Naive thymus-derived CD4-positive, alpha-beta T cell (primary cell): ENCODE measurements around the gene PARD3B. TPM values are rescaled to one million over a fixed set of nuclear protein-coding genes. Genes with fewer than 3 reads are reported as not detected.

ENCODE experiments used
- ATAC-seq: fragments of 150-1000 bp; cut with Tn5 transposase; 2 replicates; pipeline ENCODE4 v1.10.0; 2021; ENCODE audit warnings: mild to moderate bottlenecking, moderate library complexity
- CTCF ChIA-PET: fragments of 350-600 bp; sonication (Branson Sonifier 250); formaldehyde crosslinking; loops from one replicate; lab custom pipeline; 2021; ENCODE audit warnings: antibody characterized with exemption; lab: Charles Lee
- POLR2A ChIA-PET: fragments of 350-600 bp; sonication (Branson Sonifier 250); formaldehyde crosslinking; loops from one replicate; lab custom pipeline; 2021; ENCODE audit warnings: antibody characterized with exemption, inconsistent platforms; lab: Charles Lee
- DNase-seq, 9 donors: peaks; one replicate each; pipeline versions ENCODE4 v3.0.0 to v3.0.0-alpha.2; 2020 to 2022; ENCODE audit warnings: mixed read lengths in 1 of 9
- H3K27ac ChIP-seq: one replicate; pipeline ENCODE4 v1.7.0; 2013; ENCODE audit warnings: mild to moderate bottlenecking, low read depth, low read length, moderate library complexity
- H3K27me3 ChIP-seq, 2 donors: one replicate each; pipeline ENCODE4 v1.7.0; 2013; ENCODE audit warnings: low read length in 2 of 2, mild to moderate bottlenecking in 2 of 2, moderate library complexity in 2 of 2; ENCODE audit not compliant: control insufficient read depth in 2 of 2, insufficient read depth in 2 of 2
- H3K36me3 ChIP-seq, 3 experiments: 1 replicate in 2 of 3; 2 replicates in 1 of 3; pipeline ENCODE4 v1.7.0; 2013; ENCODE audit warnings: low read length in 3 of 3, mild to moderate bottlenecking in 3 of 3, moderate library complexity in 1 of 3; ENCODE audit not compliant: insufficient read depth in 3 of 3, control insufficient read depth in 2 of 3
- H3K4me1 ChIP-seq, 2 donors: one replicate each; pipeline ENCODE4 v1.7.0; 2013; ENCODE audit warnings: low read length in 2 of 2, mild to moderate bottlenecking in 2 of 2, moderate library complexity in 1 of 2; ENCODE audit not compliant: control insufficient read depth in 2 of 2, insufficient read depth in 2 of 2
- H3K4me3 ChIP-seq: 2 replicates; pipeline ENCODE4 v1.7.0; 2013; ENCODE audit warnings: mild to moderate bottlenecking, low read length
- H3K9me3 ChIP-seq, 3 experiments: 1 replicate in 2 of 3; 2 replicates in 1 of 3; pipeline ENCODE4 v1.7.0; 2013; ENCODE audit warnings: low read length in 3 of 3; ENCODE audit not compliant: control insufficient read depth in 2 of 3
- H3K27ac Mint-ChIP-seq, 9 donors: one replicate each; pipeline ENCODE4 v1.8.0; 2020 to 2022; ENCODE audit warnings: mixed read lengths in 9 of 9, mild to moderate bottlenecking in 8 of 9, moderate library complexity in 5 of 9, inconsistent platforms in 2 of 9
- H3K27me3 Mint-ChIP-seq, 5 donors: one replicate each; pipeline ENCODE4 v1.8.0; 2021 to 2022; ENCODE audit warnings: mixed read lengths in 5 of 5, mild to moderate bottlenecking in 1 of 5
- H3K36me3 Mint-ChIP-seq, 5 donors: one replicate each; pipeline ENCODE4 v1.8.0; 2020 to 2022; ENCODE audit warnings: mixed read lengths in 5 of 5, mild to moderate bottlenecking in 3 of 5, inconsistent platforms in 1 of 5
- H3K4me1 Mint-ChIP-seq, 7 donors: one replicate each; pipeline ENCODE4 v1.8.0; 2020 to 2022; ENCODE audit warnings: mixed read lengths in 7 of 7, mild to moderate bottlenecking in 3 of 7, inconsistent platforms in 1 of 7
- H3K4me3 Mint-ChIP-seq, 10 donors: one replicate each; pipeline ENCODE4 v1.8.0; 2020 to 2022; ENCODE audit warnings: mild to moderate bottlenecking in 10 of 10, mixed read lengths in 10 of 10, moderate library complexity in 6 of 10, inconsistent platforms in 2 of 10
- H3K9me3 Mint-ChIP-seq, 11 donors: one replicate each; pipeline ENCODE4 v1.8.0; 2020 to 2022; ENCODE audit warnings: mixed read lengths in 11 of 11, mild to moderate bottlenecking in 4 of 11, inconsistent platforms in 1 of 11, moderate library complexity in 1 of 11
- intact Hi-C, 2 donors: fragments of 100-400 bp; cut with micrococcal nuclease; formaldehyde crosslinking; loops; one replicate each; pipeline ENCODE4 v1.15.1; 2023
- polyA plus RNA-seq, 2 donors: library from polyadenylated mRNA; unstranded; fragments of 300-500 nt; fragmentation: Illumina TruSeq; gene quantifications; one replicate each; pipeline ENCODE4 v1.2.3, GENCODE V29; 2021
- total RNA-seq, 6 experiments: library from RNA in 5 of 6; stranded (reverse) in 5 of 6; gene quantifications; 1 replicate in 5 of 6; 2 replicates in 1 of 6; pipeline ENCODE4 v1.2.3 and lab custom pipeline; 2021 to 2026

PARD3B gene
- total and polyA plus RNA-seq, 7 experiments from 2014 or later: 0.22 to 4.0 (median 0.87) TPM

DNA sequence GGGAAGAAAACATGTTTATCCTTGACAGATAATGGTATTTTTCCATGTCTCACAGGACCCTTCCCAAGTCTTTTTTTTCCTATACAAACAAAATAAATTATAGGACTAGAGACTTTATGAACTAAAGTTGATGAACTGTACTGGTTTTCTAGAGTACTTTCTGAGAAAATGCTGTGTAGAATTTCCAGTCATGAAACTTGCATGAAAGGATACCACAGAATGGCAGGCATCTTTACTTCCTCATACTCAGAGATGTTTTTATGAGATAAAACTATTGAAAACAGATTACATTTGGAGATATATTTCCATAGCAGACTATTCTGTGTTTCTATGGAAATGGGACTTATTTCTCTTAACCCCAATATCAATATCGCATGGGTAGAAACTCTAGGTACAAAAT lies 403.5 kb downstream of the PARD3B start:
- H3K9me3 ChIP-seq: peaks cover 0 to 15% (median 7%) of the 10 kb centered on the region in 3 experiments
- H3K27me3 ChIP-seq: no peaks in the 10 kb centered on the region
- peaks cover 35 to 86% (median 73%) of the 10 kb centered on the region in 7 donors for H3K4me1 Mint-ChIP-seq
- H3K36me3 Mint-ChIP-seq: peaks cover 11 to 64% (median 19%) of the 10 kb centered on the region in 5 donors
- POLR2A ChIA-PET: interaction anchor here (0.7 to 2.1 kb wide), 7 partner anchors 8 to 22 kb away, joined by 3 to 7 read pairs (median 5); no protein-coding TSS in a partner anchor
- peak in 4 of 9 donors; percentile 13 to 42 (median 24) for DNase-seq
- CTCF ChIA-PET: interaction anchor here (0.8 kb wide), 1 partner anchor 183 kb away, joined by 3 read pairs; no protein-coding TSS in a partner anchor
- H3K4me3 Mint-ChIP-seq: peak overlapping the region in 9 of 10 donors; percentile 63 to 83 (median 76)
- H3K4me1 ChIP-seq: peaks cover 6 to 47% of the 10 kb centered on the region in 2 donors
- H3K27me3 Mint-ChIP-seq: no peaks in the 10 kb centered on the region
- no peaks in the 10 kb centered on the region for H3K36me3 ChIP-seq
- H3K4me3 ChIP-seq: no peak overlapping the region
- peak; percentile 48 for ATAC-seq
- peak overlapping the region; percentile 54 to 94 (median 84) for H3K27ac Mint-ChIP-seq
- H3K9me3 Mint-ChIP-seq: peaks cover 11 to 42% (median 25%) of the 10 kb centered on the region in 11 donors
- peak overlapping the region; percentile 9 for H3K27ac ChIP-seq
- intact Hi-C loops: loop anchor here (1.0 to 5.0 kb wide), 8 partner anchors 9 to 1080 kb away; no protein-coding TSS in a partner anchor

DNA sequence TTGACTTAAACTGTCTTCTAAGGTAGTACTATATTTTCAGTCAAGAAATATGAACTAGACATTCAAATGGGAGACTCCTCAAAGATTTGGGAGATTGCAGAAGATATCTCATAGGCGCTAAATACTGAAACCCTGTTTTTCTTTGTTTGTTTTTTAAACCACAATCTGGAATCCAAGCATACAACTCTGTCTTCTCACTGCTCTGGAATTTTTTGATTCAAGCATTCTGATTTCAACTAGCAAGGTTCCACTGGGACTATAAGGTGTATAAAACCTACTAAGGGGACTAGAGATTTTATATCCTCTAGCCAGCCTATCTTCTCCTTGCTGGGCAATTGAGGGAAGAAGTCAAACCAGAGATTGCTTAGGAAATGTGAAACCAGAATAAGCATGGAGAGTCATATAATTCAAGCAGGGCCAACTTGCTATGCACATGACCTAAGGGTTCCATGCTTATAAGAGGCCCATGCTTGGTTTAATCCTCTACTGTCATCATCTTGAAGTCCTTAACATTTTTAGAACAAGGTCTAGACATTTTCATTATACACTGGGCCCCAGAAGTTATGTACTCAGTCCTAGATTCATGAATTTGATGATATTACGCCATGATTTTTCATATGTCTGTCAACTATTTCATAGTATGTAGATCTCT lies 405.5 kb downstream of the PARD3B start:
- H3K27me3 Mint-ChIP-seq: no peaks in the 10 kb centered on the region
- no peaks in the 10 kb centered on the region for H3K9me3 ChIP-seq
- H3K36me3 Mint-ChIP-seq: peaks cover 0 to 55% (median 9%) of the 10 kb centered on the region in 5 donors
- ATAC-seq: no peak
- H3K4me1 ChIP-seq: peaks cover 6 to 37% of the 10 kb centered on the region in 2 donors
- no peak overlapping the region for H3K4me3 ChIP-seq
- H3K4me3 Mint-ChIP-seq: peak overlapping the region in 1 of 10 donors; percentile 24
- no peak overlapping the region for H3K27ac ChIP-seq
- H3K36me3 ChIP-seq: no peaks in the 10 kb centered on the region
- no peak for DNase-seq
- ChIA-PET CTCF (no interaction called here), POLR2A (no interaction called here)
- no peaks in the 10 kb centered on the region for H3K27me3 ChIP-seq
- intact Hi-C loops: no loop called here
- H3K27ac Mint-ChIP-seq: peak overlapping the region in 7 of 9 donors; percentile 27 to 84 (median 73)
- peaks cover 30 to 76% (median 64%) of the 10 kb centered on the region in 7 donors for H3K4me1 Mint-ChIP-seq
- peaks cover 0 to 33% (median 10%) of the 10 kb centered on the region in 11 donors for H3K9me3 Mint-ChIP-seq

DNA sequence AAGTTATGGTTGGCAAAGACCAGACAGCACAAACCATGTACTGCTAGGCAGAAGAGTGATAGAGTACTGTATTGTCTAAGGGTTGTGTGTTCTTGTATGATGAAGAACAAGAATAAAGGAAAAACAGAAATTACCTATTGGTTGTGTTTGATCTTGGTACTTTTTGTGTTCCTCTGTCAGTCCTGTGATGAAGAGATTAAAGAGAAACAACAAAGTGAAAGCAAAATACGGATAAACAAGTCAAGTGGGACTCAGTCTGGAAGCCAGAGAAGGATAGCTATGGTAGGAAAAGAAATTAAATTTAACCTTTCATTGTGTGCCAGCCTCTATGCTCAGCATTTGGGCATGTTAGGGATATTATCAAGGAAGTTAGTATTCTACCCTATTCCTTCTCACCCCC lies 413.1 kb downstream of the PARD3B start:
- Mint-ChIP-seq H3K9me3 (peaks cover 0 to 21% (median 8%) of the 10 kb centered on the region in 11 donors), H3K27ac (peak overlapping the region in 8 of 9 donors; percentile 37 to 91 (median 70)), H3K4me1 (peaks cover 17 to 76% (median 57%) of the 10 kb centered on the region in 7 donors), H3K36me3 (peaks cover 1 to 52% (median 8%) of the 10 kb centered on the region in 5 donors), H3K4me3 (peak overlapping the region in 9 of 10 donors; percentile 18 to 80 (median 64)), H3K27me3 (no peaks in the 10 kb centered on the region)
- DNase-seq (peak in 4 of 9 donors; percentile 12 to 34 (median 22)), ATAC-seq (peak; percentile 38)
- Histone ChIP-seq H3K27me3 (no peaks in the 10 kb centered on the region), H3K27ac (no peak overlapping the region), H3K36me3 (no peaks in the 10 kb centered on the region), H3K4me3 (no peak overlapping the region), H3K4me1 (peaks cover 0 to 18% of the 10 kb centered on the region in 2 donors), H3K9me3 (no peaks in the 10 kb centered on the region)
- ChIA-PET CTCF (no interaction called here), POLR2A (interaction anchor here (0.7 to 1.6 kb wide), 2 partner anchors 9 to 12 kb away, joined by 3 to 5 read pairs; no protein-coding TSS in a partner anchor)
- intact Hi-C loops: loop anchor here in 1 of 2 donors (1.0 kb wide), 1 partner anchor 9 kb away; no protein-coding TSS in a partner anchor

DNA sequence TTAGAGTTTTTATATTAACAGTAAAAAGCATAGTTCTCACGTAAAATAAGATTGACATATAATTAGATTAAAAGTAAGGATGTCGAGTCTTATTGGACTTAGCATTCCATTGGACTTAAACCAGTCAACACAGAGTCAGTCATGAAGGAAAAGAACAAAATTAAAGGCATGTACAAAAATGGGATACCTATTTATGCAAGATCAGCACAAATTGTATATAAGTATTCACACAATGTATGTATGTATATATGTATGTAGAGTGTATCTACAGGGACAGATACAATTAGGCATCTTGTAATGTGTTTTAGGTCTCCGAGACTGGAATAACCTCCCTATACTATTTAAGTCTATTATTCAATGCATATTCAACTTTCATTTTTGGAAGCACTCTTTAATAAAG lies 419.1 kb downstream of the PARD3B start:
- intact Hi-C loops: no loop called here

DNA sequence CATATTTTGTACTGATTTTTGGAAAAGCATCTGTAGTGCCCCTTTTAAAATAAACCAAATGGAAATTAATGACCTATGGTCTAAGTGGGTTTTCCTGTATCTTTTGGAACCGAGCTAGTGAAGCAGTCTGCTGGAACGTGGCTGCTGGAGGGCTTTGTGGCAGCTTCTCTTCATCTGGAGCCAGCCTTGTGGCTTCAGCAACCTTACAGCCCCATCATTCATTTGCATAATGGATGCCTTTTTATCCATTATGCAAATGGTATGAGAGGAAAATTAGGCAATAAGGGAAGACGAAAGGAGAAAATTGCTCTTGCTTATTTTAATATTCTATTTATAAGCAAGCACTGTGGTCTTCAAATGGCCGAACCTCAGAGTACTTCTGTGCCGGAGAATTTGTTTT lies 421.0 kb downstream of the PARD3B start:
- peak overlapping the region; percentile 62 to 100 (median 98) for H3K27ac Mint-ChIP-seq
- POLR2A ChIA-PET: interaction anchor here (0.6 to 4.3 kb wide), 12 partner anchors 8 to 164 kb away, joined by 3 to 31 read pairs (median 6); no protein-coding TSS in a partner anchor
- H3K9me3 Mint-ChIP-seq: peaks cover 0 to 19% (median 2%) of the 10 kb centered on the region in 11 donors
- H3K27ac ChIP-seq: peak overlapping the region; percentile 2
- CTCF ChIA-PET: interaction anchor here (0.7 to 2.1 kb wide), 6 partner anchors 20 to 1549 kb away, joined by 3 to 8 read pairs (median 4); no protein-coding TSS in a partner anchor
- ATAC-seq: no peak
- no peaks in the 10 kb centered on the region for H3K9me3 ChIP-seq
- DNase-seq: no peak
- H3K4me3 Mint-ChIP-seq: peak overlapping the region in 4 of 10 donors; percentile 29 to 85 (median 38)
- no peaks in the 10 kb centered on the region for H3K27me3 ChIP-seq
- H3K4me3 ChIP-seq: no peak overlapping the region
- no peaks in the 10 kb centered on the region for H3K27me3 Mint-ChIP-seq
- no peaks in the 10 kb centered on the region for H3K36me3 ChIP-seq
- peaks cover 36 to 83% (median 72%) of the 10 kb centered on the region in 7 donors for H3K4me1 Mint-ChIP-seq
- peaks cover 0 to 50% (median 1%) of the 10 kb centered on the region in 5 donors for H3K36me3 Mint-ChIP-seq
- intact Hi-C loops: loop anchor here (2.0 to 5.0 kb wide), 8 partner anchors 17 to 716 kb away; partner anchors contain the start of gene NRP2 (in 1 of the 2)
- H3K4me1 ChIP-seq: peaks cover 19 to 58% of the 10 kb centered on the region in 2 donors

More for the DNA sequence above, 419.1 kb downstream of the PARD3B start:
- peaks cover 0 to 47% (median 8%) of the 10 kb centered on the region in 5 donors for H3K36me3 Mint-ChIP-seq
- peaks cover 28 to 79% (median 62%) of the 10 kb centered on the region in 7 donors for H3K4me1 Mint-ChIP-seq
- no peaks in the 10 kb centered on the region for H3K36me3 ChIP-seq
- no peak overlapping the region for H3K27ac ChIP-seq
- peak overlapping the region in 3 of 9 donors; percentile 72 to 99 (median 81) for H3K27ac Mint-ChIP-seq
- H3K4me3 ChIP-seq: no peak overlapping the region
- DNase-seq: no peak
- no peak overlapping the region for H3K4me3 Mint-ChIP-seq
- no peaks in the 10 kb centered on the region for H3K9me3 ChIP-seq
- H3K27me3 Mint-ChIP-seq: no peaks in the 10 kb centered on the region
- peaks cover 19 to 40% of the 10 kb centered on the region in 2 donors for H3K4me1 ChIP-seq
- CTCF ChIA-PET: interaction anchor here (0.6 to 0.9 kb wide), 2 partner anchors 52 to 93 kb away, joined by 3 to 4 read pairs; no protein-coding TSS in a partner anchor
- H3K27me3 ChIP-seq: no peaks in the 10 kb centered on the region
- peaks cover 0 to 24% (median 6%) of the 10 kb centered on the region in 11 donors for H3K9me3 Mint-ChIP-seq
- ATAC-seq: no peak
- POLR2A ChIA-PET: no interaction called here
